CD14-positive monocyte (primary cell): ENCODE data around the gene DYNLRB2. TPM values are rescaled to one million over a fixed set of nuclear protein-coding genes. Genes with fewer than 3 reads are reported as not detected.

Source experiments
- DNase-seq, 3 donors: peaks; one replicate each; pipeline ENCODE4 v3.0.0-alpha.2; 2011 to 2022
- H2AFZ ChIP-seq: 2 replicates; pipeline ENCODE4 v1.6.0; 2012; ENCODE audit warnings: mild to moderate bottlenecking, low read depth, low read length, inconsistent platforms; ENCODE audit not compliant: insufficient read depth, poor library complexity, severe bottlenecking
- H3K27ac ChIP-seq, 2 donors: 1 replicate in 1 of 2; 2 replicates in 1 of 2; pipeline ENCODE4 v1.5.1; 2012 to 2013; ENCODE audit warnings: low read length in 2 of 2, control low read depth in 1 of 2, inconsistent platforms in 1 of 2, low read depth in 1 of 2, mild to moderate bottlenecking in 1 of 2
- H3K27me3 ChIP-seq, 2 donors: one replicate each; pipeline versions ENCODE4 v1.6.0 to v1.6.1; 2011 to 2013; ENCODE audit warnings: low read length in 2 of 2; ENCODE audit not compliant: control insufficient read depth in 2 of 2, insufficient read depth in 2 of 2
- H3K36me3 ChIP-seq, 2 donors: replicated peaks in 1 of 2; 1 replicate in 1 of 2; 2 replicates in 1 of 2; pipeline versions ENCODE4 v1.5.1 to v1.6.1; 2012 to 2013; ENCODE audit warnings: low read length in 2 of 2, control low read depth in 1 of 2, inconsistent platforms in 1 of 2, mild to moderate bottlenecking in 1 of 2; ENCODE audit not compliant: insufficient read depth in 2 of 2, control insufficient read depth in 1 of 2
- H3K4me1 ChIP-seq, 2 donors: 1 replicate in 1 of 2; 2 replicates in 1 of 2; pipeline versions ENCODE4 v1.5.1 to v1.6.1; 2012 to 2013; ENCODE audit warnings: low read length in 2 of 2, control low read depth in 1 of 2, inconsistent platforms in 1 of 2, mild to moderate bottlenecking in 1 of 2, moderate library complexity in 1 of 2; ENCODE audit not compliant: insufficient read depth in 2 of 2, control insufficient read depth in 1 of 2
- H3K4me2 ChIP-seq: replicated peaks from 2 replicates; pipeline ENCODE3; 2012; ENCODE audit warnings: low read length, moderate library complexity, mild to moderate bottlenecking; ENCODE audit not compliant: poor library complexity, severe bottlenecking; ENCODE audit errors: extremely low read depth
- H3K4me3 ChIP-seq, 3 experiments: fragments of 200-600 bp in 1 of 3; sonication (generic) in 1 of 3; replicated peaks in 1 of 3; 1 replicate in 2 of 3; 2 replicates in 1 of 3; pipeline ENCODE4 v1.5.1; 2011 to 2013; ENCODE audit warnings: low read length in 3 of 3, mild to moderate bottlenecking in 3 of 3, control low read depth in 2 of 3, low read depth in 2 of 3, inconsistent platforms in 1 of 3, moderate library complexity in 1 of 3
- H3K79me2 ChIP-seq: 2 replicates; pipeline ENCODE4 v1.6.0; 2012; ENCODE audit warnings: mild to moderate bottlenecking, control low read depth, inconsistent platforms, low read length, moderate library complexity; ENCODE audit not compliant: insufficient read depth
- H3K9ac ChIP-seq: 2 replicates; pipeline ENCODE4 v1.6.0; 2017; ENCODE audit warnings: low read length, mild to moderate bottlenecking; ENCODE audit not compliant: insufficient read depth, poor library complexity, severe bottlenecking
- H3K9me3 ChIP-seq, 2 donors: replicated peaks in 1 of 2; 1 replicate in 1 of 2; 2 replicates in 1 of 2; pipeline versions ENCODE4 v1.5.1 to v1.6.1; 2012 to 2013; ENCODE audit warnings: low read length in 2 of 2, control low read depth in 1 of 2; ENCODE audit not compliant: control insufficient read depth in 1 of 2, insufficient read depth in 1 of 2
- H4K20me1 ChIP-seq: 2 replicates; pipeline ENCODE4 v1.6.0; 2012; ENCODE audit warnings: mild to moderate bottlenecking, low read length, control low read depth, moderate library complexity; ENCODE audit not compliant: insufficient read depth
- H3K27ac Mint-ChIP-seq, 7 donors: one replicate each; pipeline ENCODE4 v1.8.0; 2020; ENCODE audit warnings: mild to moderate bottlenecking in 7 of 7, mixed read lengths in 7 of 7, moderate library complexity in 6 of 7, inconsistent platforms in 2 of 7
- H3K27me3 Mint-ChIP-seq, 3 donors: one replicate each; pipeline ENCODE4 v1.8.0; 2021 to 2022; ENCODE audit warnings: low read depth in 3 of 3, mild to moderate bottlenecking in 3 of 3, mixed read lengths in 3 of 3, moderate library complexity in 3 of 3, inconsistent platforms in 1 of 3
- H3K36me3 Mint-ChIP-seq, 2 donors: one replicate each; pipeline ENCODE4 v1.8.0; 2020; ENCODE audit warnings: mixed read lengths in 2 of 2, inconsistent platforms in 1 of 2, mild to moderate bottlenecking in 1 of 2
- H3K4me1 Mint-ChIP-seq: one replicate; pipeline ENCODE4 v1.8.0; 2020; ENCODE audit warnings: mild to moderate bottlenecking, mixed read lengths
- H3K4me3 Mint-ChIP-seq, 2 donors: one replicate each; pipeline ENCODE4 v1.8.0; 2020; ENCODE audit warnings: mild to moderate bottlenecking in 2 of 2, mixed read lengths in 2 of 2, moderate library complexity in 1 of 2
- H3K9me3 Mint-ChIP-seq, 7 donors: one replicate each; pipeline ENCODE4 v1.8.0; 2020 to 2022; ENCODE audit warnings: mixed read lengths in 7 of 7, mild to moderate bottlenecking in 6 of 7, moderate library complexity in 6 of 7, inconsistent platforms in 2 of 7
- WGBS: methylation state at CpG from one replicate; pipeline ENCODE4 v1.1.5; 2013; ENCODE audit warnings: missing lambda C conversion rate; ENCODE audit not compliant: insufficient coverage; 5-methylcytosine and 5-hydroxymethylcytosine counted together
- intact Hi-C, 2 donors: fragments of 100-400 bp; cut with micrococcal nuclease; formaldehyde crosslinking; loops; one replicate each; pipeline versions ENCODE4 v1.15.0 to v1.15.1; 2023
- polyA plus RNA-seq, 3 donors: library from polyadenylated mRNA; depleted of rRNA in 1 of 3; unstranded in 2 of 3; stranded (reverse) in 1 of 3; fragments of 300-500 nt in 2 of 3; fragments of >200 nt in 1 of 3; fragmentation: Illumina TruSeq in 2 of 3; gene quantifications; 1 replicate in 2 of 3; 2 replicates in 1 of 3; pipeline ENCODE4 v1.2.3, GENCODE V29; 2012 to 2021
- TF ChIP-seq, protein P1 (sequence below): fragments of 200-600 bp; IDR thresholded peaks from one replicate; pipeline ENCODE4 v1.8.0; 2022; ENCODE audit warnings: antibody characterized with exemption, mild to moderate bottlenecking

Gene DYNLRB2
- polyA plus RNA-seq, 3 donors = not detected

GRCh38 chr16:80511824-80512592, 28.8 kb upstream of the DYNLRB2 start:
- Mint-ChIP-seq H3K9me3 (peaks cover 0 to 2% (median 0%) of the 10 kb centered on the region in 7 donors), H3K4me3 (no peak overlapping the region), H3K27me3 (peaks cover 2 to 3% (median 2%) of the 10 kb centered on the region in 3 donors), H3K4me1 (peaks cover 4% of the 10 kb centered on the region), H3K36me3 (no peaks in the 10 kb centered on the region), H3K27ac (no peak overlapping the region)
- Histone ChIP-seq H2AFZ (no peak overlapping the region), H3K4me2 (no peak overlapping the region), H3K4me3 (no peak overlapping the region), H3K79me2 (no peaks in the 10 kb centered on the region), H3K4me1 (no peaks in the 10 kb centered on the region), H3K9ac (no peak overlapping the region), H3K9me3 (no peaks in the 10 kb centered on the region), H3K27me3 (no peaks in the 10 kb centered on the region), H3K36me3 (no peaks in the 10 kb centered on the region), H4K20me1 (no peaks in the 10 kb centered on the region), H3K27ac (no peak overlapping the region)
- intact Hi-C loops = no loop called here
- TF ChIP-seq, protein P1, sequence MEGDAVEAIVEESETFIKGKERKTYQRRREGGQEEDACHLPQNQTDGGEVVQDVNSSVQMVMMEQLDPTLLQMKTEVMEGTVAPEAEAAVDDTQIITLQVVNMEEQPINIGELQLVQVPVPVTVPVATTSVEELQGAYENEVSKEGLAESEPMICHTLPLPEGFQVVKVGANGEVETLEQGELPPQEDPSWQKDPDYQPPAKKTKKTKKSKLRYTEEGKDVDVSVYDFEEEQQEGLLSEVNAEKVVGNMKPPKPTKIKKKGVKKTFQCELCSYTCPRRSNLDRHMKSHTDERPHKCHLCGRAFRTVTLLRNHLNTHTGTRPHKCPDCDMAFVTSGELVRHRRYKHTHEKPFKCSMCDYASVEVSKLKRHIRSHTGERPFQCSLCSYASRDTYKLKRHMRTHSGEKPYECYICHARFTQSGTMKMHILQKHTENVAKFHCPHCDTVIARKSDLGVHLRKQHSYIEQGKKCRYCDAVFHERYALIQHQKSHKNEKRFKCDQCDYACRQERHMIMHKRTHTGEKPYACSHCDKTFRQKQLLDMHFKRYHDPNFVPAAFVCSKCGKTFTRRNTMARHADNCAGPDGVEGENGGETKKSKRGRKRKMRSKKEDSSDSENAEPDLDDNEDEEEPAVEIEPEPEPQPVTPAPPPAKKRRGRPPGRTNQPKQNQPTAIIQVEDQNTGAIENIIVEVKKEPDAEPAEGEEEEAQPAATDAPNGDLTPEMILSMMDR = no peak
- 89% methylated on average over 4 of the region's 9 CpGs for WGBS
- DNase-seq = no peak

DNA sequence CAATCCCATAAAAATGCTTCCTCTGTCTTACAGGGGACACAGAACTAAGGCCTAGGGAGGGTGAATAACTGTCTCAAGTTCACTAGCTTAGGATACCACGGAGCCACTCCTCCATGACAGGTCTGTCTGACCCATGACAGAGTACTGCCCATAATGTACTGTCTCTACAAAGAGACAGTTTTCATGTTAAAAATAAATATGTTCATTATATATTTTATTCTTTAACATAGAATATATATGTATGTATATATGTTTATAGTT, 28.3 kb upstream of the DYNLRB2 start:
- Mint-ChIP-seq H3K4me1 (peaks cover 4% of the 10 kb centered on the region), H3K27ac (no peak overlapping the region), H3K27me3 (peaks cover 2 to 3% (median 2%) of the 10 kb centered on the region in 3 donors), H3K36me3 (no peaks in the 10 kb centered on the region), H3K9me3 (peaks cover 0 to 2% (median 0%) of the 10 kb centered on the region in 7 donors), H3K4me3 (no peak overlapping the region)
- Histone ChIP-seq H3K27me3 (no peaks in the 10 kb centered on the region), H3K4me2 (no peak overlapping the region), H3K4me3 (no peak overlapping the region), H3K9me3 (no peaks in the 10 kb centered on the region), H3K27ac (no peak overlapping the region), H2AFZ (no peak overlapping the region), H4K20me1 (no peaks in the 10 kb centered on the region), H3K9ac (no peak overlapping the region), H3K4me1 (no peaks in the 10 kb centered on the region), H3K36me3 (no peaks in the 10 kb centered on the region), H3K79me2 (no peaks in the 10 kb centered on the region)
- WGBS = no CpG with 5 or more reads among the region's 1 CpG
- no peak for DNase-seq
- intact Hi-C loops = no loop called here
- TF ChIP-seq, protein P1 = no peak
